Left lung (tissue), 10 donors: ENCODE results near the gene OVCA2. TPM values are rescaled to one million over a fixed set of nuclear protein-coding genes. Genes with fewer than 3 reads are reported as not detected.
A peak's percentile ranks its signal among the peaks of the same experiment; 100 is the strongest.

Source experiments
- ATAC-seq: fragments of 200-7000 bp; cut with Tn5 transposase; one replicate; pipeline ENCODE4 v1.9.1; 2020; ENCODE audit warnings: moderate library complexity
- DNase-seq, 4 donors: peaks; one replicate each; pipeline ENCODE4 v3.0.0-alpha.2; 2013 to 2020
- H3K27ac ChIP-seq, 2 donors: fragments of 200-600 bp; sonication (generic) in 1 of 2; one replicate each; pipeline versions ENCODE4 v1.5.0 to v1.8.0; 2020 to 2021
- H3K27me3 ChIP-seq, 2 donors: fragments of 200-600 bp; sonication (generic) in 1 of 2; one replicate each; pipeline versions ENCODE4 v1.5.0 to v1.8.0; 2020 to 2021
- H3K36me3 ChIP-seq, 2 donors: fragments of 200-600 bp; sonication (generic) in 1 of 2; one replicate each; pipeline versions ENCODE4 v1.5.0 to v1.8.0; 2020 to 2021
- H3K4me1 ChIP-seq, 2 donors: fragments of 200-600 bp; one replicate each; pipeline ENCODE4 v1.8.0; 2021
- H3K4me3 ChIP-seq, 2 donors: fragments of 200-600 bp; sonication (generic) in 1 of 2; one replicate each; pipeline versions ENCODE4 v1.5.0 to v1.8.0; 2020 to 2021; ENCODE audit warnings: mild to moderate bottlenecking in 1 of 2
- H3K9me3 ChIP-seq, 2 donors: fragments of 200-600 bp; sonication (generic) in 1 of 2; one replicate each; pipeline versions ENCODE4 v1.5.0 to v1.8.0; 2020 to 2021
- intact Hi-C, 2 donors: fragments of 100-400 bp; cut with DNase I; formaldehyde crosslinking; loops; one replicate each; pipeline versions ENCODE4 v1.11.2 to v1.14.2; 2022
- polyA plus RNA-seq, 6 donors: library from polyadenylated mRNA; unstranded; fragments of 120-200 nt; gene quantifications; one replicate each; pipeline ENCODE4 v1.2.1, GENCODE V29; 2013; ENCODE audit not compliant: insufficient read length in 6 of 6
- total RNA-seq, 2 donors: library from RNA; stranded (reverse); fragmentation: NEBNext Ultra II Directional; extraction: Animal tissue kit (Norgen Biotek cat#: 25700); gene quantifications; one replicate each; pipeline ENCODE4 v1.2.1, GENCODE V29; 2021
- TF ChIP-seq, protein P1 (sequence below), 2 donors: fragments of 200-600 bp; sonication (generic) in 1 of 2; IDR thresholded peaks; one replicate each; pipeline versions ENCODE4 v1.5.0 to v1.8.0; 2021; ENCODE audit warnings: antibody characterized with exemption in 2 of 2
- donor health status: DM: no; HTN: yes; CAD: no.
- donor health status: DM: no; HTN: no; CAD: no.

The OVCA2 gene
- total and polyA plus RNA-seq, 8 donors, result 8.1 to 28.7 (median 11.2) TPM

GRCh38 chr17:2064147-2064489, 22.3 kb downstream of the OVCA2 start:
- TF ChIP-seq, protein P1, sequence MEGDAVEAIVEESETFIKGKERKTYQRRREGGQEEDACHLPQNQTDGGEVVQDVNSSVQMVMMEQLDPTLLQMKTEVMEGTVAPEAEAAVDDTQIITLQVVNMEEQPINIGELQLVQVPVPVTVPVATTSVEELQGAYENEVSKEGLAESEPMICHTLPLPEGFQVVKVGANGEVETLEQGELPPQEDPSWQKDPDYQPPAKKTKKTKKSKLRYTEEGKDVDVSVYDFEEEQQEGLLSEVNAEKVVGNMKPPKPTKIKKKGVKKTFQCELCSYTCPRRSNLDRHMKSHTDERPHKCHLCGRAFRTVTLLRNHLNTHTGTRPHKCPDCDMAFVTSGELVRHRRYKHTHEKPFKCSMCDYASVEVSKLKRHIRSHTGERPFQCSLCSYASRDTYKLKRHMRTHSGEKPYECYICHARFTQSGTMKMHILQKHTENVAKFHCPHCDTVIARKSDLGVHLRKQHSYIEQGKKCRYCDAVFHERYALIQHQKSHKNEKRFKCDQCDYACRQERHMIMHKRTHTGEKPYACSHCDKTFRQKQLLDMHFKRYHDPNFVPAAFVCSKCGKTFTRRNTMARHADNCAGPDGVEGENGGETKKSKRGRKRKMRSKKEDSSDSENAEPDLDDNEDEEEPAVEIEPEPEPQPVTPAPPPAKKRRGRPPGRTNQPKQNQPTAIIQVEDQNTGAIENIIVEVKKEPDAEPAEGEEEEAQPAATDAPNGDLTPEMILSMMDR (IDR thresholded peaks at IDR 0.05), result no peak
- DNase-seq (no peak), ATAC-seq (no peak)
- Histone ChIP-seq H3K9me3 (no peaks in the 10 kb centered on the region), H3K36me3 (peaks cover 0 to 78% of the 10 kb centered on the region in 2 donors), H3K4me3 (no peak overlapping the region), H3K4me1 (peaks cover 16 to 54% of the 10 kb centered on the region in 2 donors), H3K27ac (peak overlapping the region; percentile 6 to 66), H3K27me3 (peaks cover 0 to 1% of the 10 kb centered on the region in 2 donors)
- intact Hi-C loops, result no loop called here

GRCh38 chr17:2064520-2064971, 22.7 kb downstream of the OVCA2 start:
- intact Hi-C loops, result no loop called here
- DNase-seq, result no peak
- Histone ChIP-seq H3K4me3 (no peak overlapping the region), H3K4me1 (peaks cover 14 to 50% of the 10 kb centered on the region in 2 donors), H3K27me3 (no peaks in the 10 kb centered on the region), H3K36me3 (peaks cover 0 to 73% of the 10 kb centered on the region in 2 donors), H3K9me3 (no peaks in the 10 kb centered on the region), H3K27ac (peak overlapping the region; percentile 6 to 47)
- no peak for ATAC-seq
- TF ChIP-seq, protein P1 (IDR thresholded peaks at IDR 0.05), result no peak

DNA sequence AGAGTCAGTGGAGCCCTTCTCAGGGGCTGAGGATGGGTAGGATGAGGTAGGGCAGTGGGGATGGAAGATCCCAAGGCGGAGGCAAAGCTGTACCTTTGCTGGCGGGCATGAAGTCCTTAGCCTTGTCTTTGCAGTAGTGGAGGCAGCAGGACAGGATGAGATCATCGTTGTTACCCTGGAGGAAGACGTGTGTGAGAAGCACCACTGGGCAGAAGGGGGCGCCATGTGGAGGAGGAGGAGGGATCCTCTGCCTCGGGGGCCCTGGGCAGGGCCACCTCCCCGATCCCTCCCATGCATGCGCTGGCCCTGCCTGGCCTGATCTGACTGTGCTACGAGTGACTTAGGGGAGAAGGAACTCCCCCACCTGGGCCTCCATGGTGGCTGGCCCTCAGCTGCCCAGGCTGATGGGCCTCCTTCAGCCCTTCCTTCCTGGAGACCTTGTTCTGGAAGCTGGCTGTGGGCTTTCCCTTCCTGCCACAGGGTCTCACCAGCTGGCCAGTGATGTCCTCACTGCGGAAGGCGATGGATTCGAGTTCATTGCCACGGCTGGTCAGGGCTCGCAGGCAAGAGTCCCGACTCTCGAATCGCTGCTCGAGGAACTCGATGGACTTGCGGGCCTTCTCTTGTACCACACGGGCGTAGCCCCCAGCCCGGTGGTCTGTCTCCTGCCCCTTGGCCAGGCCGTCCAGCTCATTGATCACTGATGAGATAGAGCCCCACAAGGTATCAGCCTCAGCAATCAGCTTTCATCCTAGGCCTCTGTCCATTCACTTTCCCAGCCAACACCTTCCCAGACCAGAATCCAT, 23.4 kb downstream of the OVCA2 start:
- H3K36me3 ChIP-seq, result peaks cover 0 to 67% of the 10 kb centered on the region in 2 donors
- H3K27me3 ChIP-seq, result no peaks in the 10 kb centered on the region
- DNase-seq (no peak), ATAC-seq (peak; percentile 13)
- peak overlapping the region; percentile 6 to 47 for H3K27ac ChIP-seq
- TF ChIP-seq, protein P1 (IDR thresholded peaks at IDR 0.05), result peak in 1 of 2 donors; percentile 38
- no peaks in the 10 kb centered on the region for H3K9me3 ChIP-seq
- peaks cover 14 to 46% of the 10 kb centered on the region in 2 donors for H3K4me1 ChIP-seq
- intact Hi-C loops, result no loop called here
- H3K4me3 ChIP-seq, result no peak overlapping the region

GRCh38 chr17:2065949-2066400, 24.2 kb downstream of the OVCA2 start:
- H3K27me3 ChIP-seq, result no peaks in the 10 kb centered on the region
- intact Hi-C loops, result no loop called here
- no peak for DNase-seq
- H3K4me1 ChIP-seq, result peaks cover 14 to 54% of the 10 kb centered on the region in 2 donors
- peaks cover 0 to 59% of the 10 kb centered on the region in 2 donors for H3K36me3 ChIP-seq
- no peaks in the 10 kb centered on the region for H3K9me3 ChIP-seq
- peak overlapping the region; percentile 6 to 47 for H3K27ac ChIP-seq
- no peak for ATAC-seq
- TF ChIP-seq, protein P1 (IDR thresholded peaks at IDR 0.05), result no peak
- H3K4me3 ChIP-seq, result no peak overlapping the region

- H3K27me3 ChIP-seq, result no peaks in the 10 kb centered on the region
- H3K36me3 ChIP-seq, result peaks cover 0 to 50% of the 10 kb centered on the region in 2 donors
- TF ChIP-seq, protein P1 (IDR thresholded peaks at IDR 0.05), result no peak
- intact Hi-C loops, result no loop called here
- no peak for ATAC-seq
- H3K4me3 ChIP-seq, result no peak overlapping the region
- H3K9me3 ChIP-seq, result no peaks in the 10 kb centered on the region
- peak overlapping the region; percentile 45 to 71 for H3K27ac ChIP-seq
- DNase-seq, result no peak
- H3K4me1 ChIP-seq, result peaks cover 19 to 64% of the 10 kb centered on the region in 2 donors
Observed at GRCh38 chr17:2067048-2067561, 25.3 kb downstream of the OVCA2 start.
